ENCODE measurements around the gene WDFY2. TPM values are rescaled to one million over a fixed set of nuclear protein-coding genes. Genes with fewer than 3 reads are reported as not detected.

Gene WDFY2
- total RNA-seq, 1 experiment from 2014 or later: 25.7 TPM

DNA sequence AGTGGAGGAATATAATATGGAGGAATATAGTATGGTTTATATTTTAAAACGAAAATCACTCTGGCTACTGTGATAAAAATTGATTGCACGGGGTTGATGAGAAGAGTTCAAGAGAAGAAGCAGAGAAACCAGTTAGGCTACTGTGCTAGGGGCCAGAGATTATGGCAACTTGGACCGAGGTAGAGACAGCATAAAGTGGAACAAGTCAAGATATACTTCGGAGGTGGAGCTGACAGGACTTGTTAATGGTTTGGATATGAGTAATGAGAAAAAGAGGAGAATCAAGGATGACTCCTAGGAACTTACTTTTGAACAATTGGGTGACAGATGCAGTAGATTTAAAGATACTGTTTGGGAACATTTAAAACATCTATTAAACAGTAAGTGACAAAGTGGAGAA, 6.6 kb upstream of the WDFY2 start:
- CTCF ChIA-PET: no interaction called here
- Mint-ChIP-seq H3K4me3 (no peak overlapping the region), H3K27ac (no peak overlapping the region), H3K27me3 (ENCODE audit: low read depth) (no peaks in the 10 kb centered on the region), H3K4me1 (peaks cover 2% of the 10 kb centered on the region), H3K9me3 (no peaks in the 10 kb centered on the region), H3K36me3 (no peaks in the 10 kb centered on the region)
- POLR2A ChIA-PET: no interaction called here
- ATAC-seq (no peak), DNase-seq (ENCODE audit: low spot score) (no peak)
- TF ChIP-seq, protein P1, sequence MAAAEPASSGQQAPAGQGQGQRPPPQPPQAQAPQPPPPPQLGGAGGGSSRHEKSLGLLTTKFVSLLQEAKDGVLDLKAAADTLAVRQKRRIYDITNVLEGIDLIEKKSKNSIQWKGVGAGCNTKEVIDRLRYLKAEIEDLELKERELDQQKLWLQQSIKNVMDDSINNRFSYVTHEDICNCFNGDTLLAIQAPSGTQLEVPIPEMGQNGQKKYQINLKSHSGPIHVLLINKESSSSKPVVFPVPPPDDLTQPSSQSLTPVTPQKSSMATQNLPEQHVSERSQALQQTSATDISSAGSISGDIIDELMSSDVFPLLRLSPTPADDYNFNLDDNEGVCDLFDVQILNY (CRISPR knock-in tag; IDR thresholded peaks at IDR 0.05): no peak

DNA sequence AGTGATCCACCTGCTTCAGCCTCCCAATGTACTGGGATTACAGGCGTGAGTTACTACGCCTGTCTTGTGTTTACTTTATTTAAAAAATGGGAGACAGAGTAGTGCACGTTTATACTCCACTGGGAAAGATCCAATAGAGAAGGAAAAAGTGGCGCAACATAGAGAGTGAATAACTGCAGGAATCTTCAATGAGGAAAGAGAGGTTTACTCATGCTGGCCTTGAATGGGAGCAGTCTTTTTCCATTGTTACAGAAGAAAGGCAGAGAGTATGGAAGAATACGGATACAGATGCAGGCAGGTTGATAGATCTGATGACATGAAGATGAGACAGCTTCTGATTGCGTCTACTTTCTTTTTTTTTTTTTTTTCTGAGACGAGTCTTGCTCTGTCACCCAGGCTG, 4.6 kb upstream of the WDFY2 start:
- Mint-ChIP-seq H3K36me3 (no peaks in the 10 kb centered on the region), H3K27ac (no peak overlapping the region), H3K4me3 (no peak overlapping the region), H3K4me1 (peaks cover 11% of the 10 kb centered on the region), H3K9me3 (no peaks in the 10 kb centered on the region), H3K27me3 (ENCODE audit: low read depth) (no peaks in the 10 kb centered on the region)
- ChIA-PET CTCF (no interaction called here), POLR2A (interaction anchor here (0.7 kb wide), 1 partner anchor 226 kb away, joined by 3 read pairs; no protein-coding TSS in a partner anchor)
- no peak for DNase-seq (ENCODE audit: low spot score)
- TF ChIP-seq, protein P2, sequence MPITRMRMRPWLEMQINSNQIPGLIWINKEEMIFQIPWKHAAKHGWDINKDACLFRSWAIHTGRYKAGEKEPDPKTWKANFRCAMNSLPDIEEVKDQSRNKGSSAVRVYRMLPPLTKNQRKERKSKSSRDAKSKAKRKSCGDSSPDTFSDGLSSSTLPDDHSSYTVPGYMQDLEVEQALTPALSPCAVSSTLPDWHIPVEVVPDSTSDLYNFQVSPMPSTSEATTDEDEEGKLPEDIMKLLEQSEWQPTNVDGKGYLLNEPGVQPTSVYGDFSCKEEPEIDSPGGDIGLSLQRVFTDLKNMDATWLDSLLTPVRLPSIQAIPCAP (CRISPR knock-in tag; IDR thresholded peaks at IDR 0.05): no peak
- TF ChIP-seq, protein P3, sequence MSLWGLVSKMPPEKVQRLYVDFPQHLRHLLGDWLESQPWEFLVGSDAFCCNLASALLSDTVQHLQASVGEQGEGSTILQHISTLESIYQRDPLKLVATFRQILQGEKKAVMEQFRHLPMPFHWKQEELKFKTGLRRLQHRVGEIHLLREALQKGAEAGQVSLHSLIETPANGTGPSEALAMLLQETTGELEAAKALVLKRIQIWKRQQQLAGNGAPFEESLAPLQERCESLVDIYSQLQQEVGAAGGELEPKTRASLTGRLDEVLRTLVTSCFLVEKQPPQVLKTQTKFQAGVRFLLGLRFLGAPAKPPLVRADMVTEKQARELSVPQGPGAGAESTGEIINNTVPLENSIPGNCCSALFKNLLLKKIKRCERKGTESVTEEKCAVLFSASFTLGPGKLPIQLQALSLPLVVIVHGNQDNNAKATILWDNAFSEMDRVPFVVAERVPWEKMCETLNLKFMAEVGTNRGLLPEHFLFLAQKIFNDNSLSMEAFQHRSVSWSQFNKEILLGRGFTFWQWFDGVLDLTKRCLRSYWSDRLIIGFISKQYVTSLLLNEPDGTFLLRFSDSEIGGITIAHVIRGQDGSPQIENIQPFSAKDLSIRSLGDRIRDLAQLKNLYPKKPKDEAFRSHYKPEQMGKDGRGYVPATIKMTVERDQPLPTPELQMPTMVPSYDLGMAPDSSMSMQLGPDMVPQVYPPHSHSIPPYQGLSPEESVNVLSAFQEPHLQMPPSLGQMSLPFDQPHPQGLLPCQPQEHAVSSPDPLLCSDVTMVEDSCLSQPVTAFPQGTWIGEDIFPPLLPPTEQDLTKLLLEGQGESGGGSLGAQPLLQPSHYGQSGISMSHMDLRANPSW (CRISPR knock-in tag; conservative IDR thresholded peaks at IDR 0.05; ENCODE audit: low read depth): no peak
- no peak for TF ChIP-seq MYBL2 (CRISPR knock-in tag; IDR thresholded peaks at IDR 0.05)
- TF ChIP-seq NR3C1 (CRISPR knock-in tag; conservative IDR thresholded peaks at IDR 0.05; ENCODE audit: low read depth): no peak
- TF ChIP-seq, protein P4, sequence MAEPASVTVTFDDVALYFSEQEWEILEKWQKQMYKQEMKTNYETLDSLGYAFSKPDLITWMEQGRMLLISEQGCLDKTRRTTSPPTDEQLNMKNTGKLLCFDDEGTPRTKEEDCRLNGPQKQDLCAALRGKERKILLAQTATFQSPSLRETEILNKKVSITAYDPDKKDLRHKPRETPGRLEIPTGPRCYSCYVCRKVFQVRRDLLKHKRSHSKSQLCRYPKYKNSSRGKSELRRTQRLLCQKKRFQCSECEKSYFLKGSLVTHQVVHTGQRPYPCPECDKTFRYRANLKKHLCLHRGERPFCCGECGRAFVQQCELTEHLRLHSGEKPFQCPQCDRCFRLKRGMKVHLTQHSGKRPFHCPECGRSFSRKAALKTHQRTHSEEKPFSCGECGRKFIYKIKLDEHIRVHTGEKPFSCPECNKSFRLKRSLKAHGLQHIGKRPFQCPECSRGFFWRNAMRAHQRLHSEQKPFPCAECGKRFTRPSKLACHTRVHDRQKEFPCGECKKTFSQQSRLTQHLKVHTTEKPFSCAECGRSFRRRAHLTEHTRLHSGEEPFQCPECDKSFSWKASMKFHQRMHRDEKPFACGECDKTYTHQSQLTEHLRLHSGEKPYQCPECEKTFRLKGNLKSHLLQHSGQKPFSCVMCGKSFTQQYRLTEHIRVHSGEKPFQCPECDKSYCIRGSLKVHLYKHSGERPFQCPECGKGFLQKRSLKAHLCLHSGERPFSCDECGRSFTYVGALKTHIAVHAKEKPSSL (CRISPR knock-in tag; conservative IDR thresholded peaks at IDR 0.05): no peak
- TF ChIP-seq, protein P5, sequence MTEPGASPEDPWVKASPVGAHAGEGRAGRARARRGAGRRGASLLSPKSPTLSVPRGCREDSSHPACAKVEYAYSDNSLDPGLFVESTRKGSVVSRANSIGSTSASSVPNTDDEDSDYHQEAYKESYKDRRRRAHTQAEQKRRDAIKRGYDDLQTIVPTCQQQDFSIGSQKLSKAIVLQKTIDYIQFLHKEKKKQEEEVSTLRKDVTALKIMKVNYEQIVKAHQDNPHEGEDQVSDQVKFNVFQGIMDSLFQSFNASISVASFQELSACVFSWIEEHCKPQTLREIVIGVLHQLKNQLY (CRISPR knock-in tag; IDR thresholded peaks at IDR 0.05): no peak
- TF ChIP-seq SP1 (CRISPR knock-in tag; conservative IDR thresholded peaks at IDR 0.05): no peak
- TF ChIP-seq, protein P6, sequence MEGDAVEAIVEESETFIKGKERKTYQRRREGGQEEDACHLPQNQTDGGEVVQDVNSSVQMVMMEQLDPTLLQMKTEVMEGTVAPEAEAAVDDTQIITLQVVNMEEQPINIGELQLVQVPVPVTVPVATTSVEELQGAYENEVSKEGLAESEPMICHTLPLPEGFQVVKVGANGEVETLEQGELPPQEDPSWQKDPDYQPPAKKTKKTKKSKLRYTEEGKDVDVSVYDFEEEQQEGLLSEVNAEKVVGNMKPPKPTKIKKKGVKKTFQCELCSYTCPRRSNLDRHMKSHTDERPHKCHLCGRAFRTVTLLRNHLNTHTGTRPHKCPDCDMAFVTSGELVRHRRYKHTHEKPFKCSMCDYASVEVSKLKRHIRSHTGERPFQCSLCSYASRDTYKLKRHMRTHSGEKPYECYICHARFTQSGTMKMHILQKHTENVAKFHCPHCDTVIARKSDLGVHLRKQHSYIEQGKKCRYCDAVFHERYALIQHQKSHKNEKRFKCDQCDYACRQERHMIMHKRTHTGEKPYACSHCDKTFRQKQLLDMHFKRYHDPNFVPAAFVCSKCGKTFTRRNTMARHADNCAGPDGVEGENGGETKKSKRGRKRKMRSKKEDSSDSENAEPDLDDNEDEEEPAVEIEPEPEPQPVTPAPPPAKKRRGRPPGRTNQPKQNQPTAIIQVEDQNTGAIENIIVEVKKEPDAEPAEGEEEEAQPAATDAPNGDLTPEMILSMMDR (IDR thresholded peaks at IDR 0.05): no peak
- TF ChIP-seq ZNF219 (CRISPR knock-in tag; IDR thresholded peaks at IDR 0.05; ENCODE audit: borderline replicate concordance): no peak
- no peak for TF ChIP-seq NR1H2 (CRISPR knock-in tag; IDR thresholded peaks at IDR 0.05)
- no peak for TF ChIP-seq CREB1 (CRISPR knock-in tag; IDR thresholded peaks at IDR 0.05)
- no peak for TF ChIP-seq KAT7 (CRISPR knock-in tag; IDR thresholded peaks at IDR 0.05; ENCODE audit: borderline replicate concordance)
- TF ChIP-seq NFATC4 (CRISPR knock-in tag; IDR thresholded peaks at IDR 0.05): no peak
- no peak for TF ChIP-seq ZBTB21 (CRISPR knock-in tag; IDR thresholded peaks at IDR 0.05; ENCODE audit: borderline replicate concordance)
- TF ChIP-seq, protein P7, sequence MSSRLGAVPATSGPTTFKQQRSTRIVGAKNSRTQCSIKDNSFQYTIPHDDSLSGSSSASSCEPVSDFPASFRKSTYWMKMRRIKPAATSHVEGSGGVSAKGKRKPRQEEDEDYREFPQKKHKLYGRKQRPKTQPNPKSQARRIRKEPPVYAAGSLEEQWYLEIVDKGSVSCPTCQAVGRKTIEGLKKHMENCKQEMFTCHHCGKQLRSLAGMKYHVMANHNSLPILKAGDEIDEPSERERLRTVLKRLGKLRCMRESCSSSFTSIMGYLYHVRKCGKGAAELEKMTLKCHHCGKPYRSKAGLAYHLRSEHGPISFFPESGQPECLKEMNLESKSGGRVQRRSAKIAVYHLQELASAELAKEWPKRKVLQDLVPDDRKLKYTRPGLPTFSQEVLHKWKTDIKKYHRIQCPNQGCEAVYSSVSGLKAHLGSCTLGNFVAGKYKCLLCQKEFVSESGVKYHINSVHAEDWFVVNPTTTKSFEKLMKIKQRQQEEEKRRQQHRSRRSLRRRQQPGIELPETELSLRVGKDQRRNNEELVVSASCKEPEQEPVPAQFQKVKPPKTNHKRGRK (CRISPR knock-in tag; IDR thresholded peaks at IDR 0.05; ENCODE audit: borderline replicate concordance): no peak
- TF ChIP-seq ZNF671 (CRISPR knock-in tag; IDR thresholded peaks at IDR 0.05): no peak
- ATAC-seq: no peak

All from WTC11 (cell line).